ENCODE measurements around the gene BMS1. TPM values are rescaled to one million over a fixed set of nuclear protein-coding genes. Genes with fewer than 3 reads are reported as not detected.
"Not testable (repeated sequence)": the region's sequence is repeated elsewhere in the genome, so short reads cannot be mapped to it uniquely, and the experiment has no call there.

BMS1 gene
- total RNA-seq, 1 experiment from 2014 or later: 28.1 TPM

DNA sequence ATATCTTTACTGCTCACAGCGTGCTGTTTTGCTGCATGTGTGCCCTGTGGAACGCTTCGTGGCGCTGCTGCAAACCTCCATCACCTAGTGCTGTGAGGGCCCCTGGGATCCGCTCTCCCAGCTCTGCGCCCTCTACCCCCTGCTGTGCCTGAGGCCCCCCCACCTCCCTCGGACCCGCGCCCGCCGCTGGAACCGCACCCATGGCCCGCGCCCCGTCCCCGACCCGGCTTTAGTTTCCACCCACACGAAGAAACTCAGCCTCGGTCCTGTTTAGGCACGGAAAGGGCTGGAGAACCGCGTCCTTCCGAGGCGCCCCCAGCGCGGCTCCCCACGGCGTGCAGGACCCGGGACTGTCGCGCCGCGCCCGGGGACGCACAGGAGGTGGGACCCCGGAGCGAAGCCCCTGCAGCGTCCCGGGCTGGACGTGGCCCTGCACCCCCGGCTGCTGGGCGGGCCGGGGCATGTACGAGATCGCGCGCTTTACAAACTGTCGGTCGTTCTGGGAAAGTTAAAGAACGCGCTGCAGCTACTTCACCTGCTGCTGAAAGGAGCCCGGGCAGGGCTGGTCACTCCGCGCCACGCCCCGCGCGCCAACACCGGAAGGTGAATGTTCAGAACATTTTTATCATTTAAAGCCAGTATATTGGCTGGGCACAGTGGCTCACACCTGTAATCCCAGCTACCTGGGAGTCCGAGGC is 54.3 kb downstream of the BMS1 start:
- Mint-ChIP-seq H3K27me3 (ENCODE audit: insufficient read depth, unreplicated experiment) (no peaks in the 10 kb centered on the region), H3K9me3 (ENCODE audit: unreplicated experiment) (no peaks in the 10 kb centered on the region), H3K4me3 (ENCODE audit: unreplicated experiment) (no peak overlapping the region), H3K4me1 (ENCODE audit: insufficient read depth, unreplicated experiment) (no peaks in the 10 kb centered on the region), H3K27ac (ENCODE audit: low read depth, unreplicated experiment) (no peak overlapping the region), H3K36me3 (ENCODE audit: insufficient read depth, unreplicated experiment) (peaks cover 9% of the 10 kb centered on the region)
- POLR2A ChIA-PET: no interaction called here
- intact Hi-C loops (cut with micrococcal nuclease): no loop called here
- no peak for DNase-seq (ENCODE audit: unreplicated experiment)
- BruUV-seq (replicated peaks): no TSS peak
- TF ChIP-seq CTCF (IDR thresholded peaks at IDR 0.05; ENCODE audit: unreplicated experiment): no peak
- CTCF ChIA-PET: interaction anchor here (0.9 kb wide), 1 partner anchor 37 kb away, joined by 3 read pairs; no protein-coding TSS in a partner anchor

DNA sequence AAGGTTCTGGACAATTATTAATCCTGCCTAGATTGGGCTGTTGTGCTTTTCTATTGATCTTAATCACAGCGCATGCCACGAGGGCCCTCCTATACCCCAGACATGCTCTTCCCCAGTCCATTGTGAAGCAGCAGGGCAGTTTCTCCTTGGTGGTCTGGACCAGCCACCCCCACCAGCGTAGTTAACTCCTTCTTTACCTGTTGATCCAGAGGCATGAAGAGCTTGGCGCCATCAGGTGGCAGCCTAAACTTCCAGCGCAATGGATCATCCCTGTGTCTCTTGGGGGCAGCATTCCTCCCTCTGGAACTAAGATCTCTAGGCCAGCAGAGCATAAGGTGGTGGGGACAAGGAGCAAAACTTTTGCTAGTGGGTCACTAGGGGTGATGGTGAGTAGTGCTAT is 62.2 kb downstream of the BMS1 start:
- intact Hi-C loops (cut with micrococcal nuclease); H3K27me3 Mint-ChIP-seq (ENCODE audit: insufficient read depth, unreplicated experiment); CTCF ChIA-PET; DNase-seq (ENCODE audit: unreplicated experiment); H3K9me3 Mint-ChIP-seq (ENCODE audit: unreplicated experiment); H3K36me3 Mint-ChIP-seq (ENCODE audit: insufficient read depth, unreplicated experiment); H3K4me1 Mint-ChIP-seq (ENCODE audit: insufficient read depth, unreplicated experiment); H3K4me3 Mint-ChIP-seq (ENCODE audit: unreplicated experiment); H3K27ac Mint-ChIP-seq (ENCODE audit: low read depth, unreplicated experiment); BruUV-seq (replicated peaks); POLR2A ChIA-PET: not testable (repeated sequence)

- POLR2A ChIA-PET; DNase-seq (ENCODE audit: unreplicated experiment); H3K4me3 Mint-ChIP-seq (ENCODE audit: unreplicated experiment); BruUV-seq (replicated peaks); H3K9me3 Mint-ChIP-seq (ENCODE audit: unreplicated experiment); H3K36me3 Mint-ChIP-seq (ENCODE audit: insufficient read depth, unreplicated experiment); H3K27me3 Mint-ChIP-seq (ENCODE audit: insufficient read depth, unreplicated experiment); intact Hi-C loops (cut with micrococcal nuclease); H3K27ac Mint-ChIP-seq (ENCODE audit: low read depth, unreplicated experiment); H3K4me1 Mint-ChIP-seq (ENCODE audit: insufficient read depth, unreplicated experiment): not testable (repeated sequence)
- CTCF ChIA-PET: interaction anchor here (0.6 kb wide), 1 partner anchor 543 kb away, joined by 5 read pairs; no protein-coding TSS in a partner anchor
Observed at GRCh38 chr10:42847261-42847660, 64.7 kb downstream of the BMS1 start.

- POLR2A ChIA-PET: interaction anchor here (0.7 kb wide), 1 partner anchor 287 kb away, joined by 3 read pairs; the partner anchor contains the start of gene CSGALNACT2
- intact Hi-C loops (cut with micrococcal nuclease): no loop called here
- no peak overlapping the region for H3K27ac Mint-ChIP-seq (ENCODE audit: low read depth, unreplicated experiment)
- H3K9me3 Mint-ChIP-seq (ENCODE audit: unreplicated experiment): peaks cover 7% of the 10 kb centered on the region
- DNase-seq (ENCODE audit: unreplicated experiment): no peak
- BruUV-seq (replicated peaks): no TSS peak
- no peaks in the 10 kb centered on the region for H3K36me3 Mint-ChIP-seq (ENCODE audit: insufficient read depth, unreplicated experiment)
- no peak overlapping the region for H3K4me3 Mint-ChIP-seq (ENCODE audit: unreplicated experiment)
- H3K27me3 Mint-ChIP-seq (ENCODE audit: insufficient read depth, unreplicated experiment): no peaks in the 10 kb centered on the region
- TF ChIP-seq CTCF (IDR thresholded peaks at IDR 0.05; ENCODE audit: unreplicated experiment): no peak
- CTCF ChIA-PET: no interaction called here
- H3K4me1 Mint-ChIP-seq (ENCODE audit: insufficient read depth, unreplicated experiment): no peaks in the 10 kb centered on the region
Observed at GRCh38 chr10:42850931-42851330, 68.3 kb downstream of the BMS1 start.

DNA sequence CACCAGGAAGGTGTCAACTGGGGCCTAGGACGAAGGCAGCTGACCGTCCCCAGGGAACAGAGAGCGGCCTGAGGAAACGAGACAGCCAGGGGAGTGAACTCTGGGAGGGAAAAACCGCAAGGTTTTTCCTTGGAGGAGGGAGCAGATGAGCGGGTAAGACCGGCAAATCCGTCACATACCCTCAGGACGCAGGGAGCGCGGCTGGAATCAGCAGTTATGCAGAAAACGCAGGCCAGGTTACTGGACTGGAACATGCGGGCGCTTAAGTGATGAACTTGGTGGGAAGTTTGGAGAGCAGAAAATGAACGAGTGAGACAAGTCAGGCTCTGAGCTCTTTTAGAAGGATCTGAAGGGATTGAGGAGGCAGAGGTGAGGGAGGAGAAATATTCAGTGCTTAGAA is 76.7 kb downstream of the BMS1 start:
- H3K27me3 Mint-ChIP-seq (ENCODE audit: insufficient read depth, unreplicated experiment): no peaks in the 10 kb centered on the region
- H3K9me3 Mint-ChIP-seq (ENCODE audit: unreplicated experiment): no peaks in the 10 kb centered on the region
- H3K36me3 Mint-ChIP-seq (ENCODE audit: insufficient read depth, unreplicated experiment): no peaks in the 10 kb centered on the region
- H3K27ac Mint-ChIP-seq (ENCODE audit: low read depth, unreplicated experiment): no peak overlapping the region
- CTCF ChIA-PET: no interaction called here
- no peaks in the 10 kb centered on the region for H3K4me1 Mint-ChIP-seq (ENCODE audit: insufficient read depth, unreplicated experiment)
- TF ChIP-seq CTCF (IDR thresholded peaks at IDR 0.05; ENCODE audit: unreplicated experiment): no peak
- no peak for DNase-seq (ENCODE audit: unreplicated experiment)
- POLR2A ChIA-PET: no interaction called here
- no peak overlapping the region for H3K4me3 Mint-ChIP-seq (ENCODE audit: unreplicated experiment)
- no TSS peak for BruUV-seq (replicated peaks)
- intact Hi-C loops (cut with micrococcal nuclease): no loop called here

- intact Hi-C loops (cut with micrococcal nuclease); H3K4me1 Mint-ChIP-seq (ENCODE audit: insufficient read depth, unreplicated experiment); DNase-seq (ENCODE audit: unreplicated experiment); H3K36me3 Mint-ChIP-seq (ENCODE audit: insufficient read depth, unreplicated experiment); H3K27me3 Mint-ChIP-seq (ENCODE audit: insufficient read depth, unreplicated experiment); H3K4me3 Mint-ChIP-seq (ENCODE audit: unreplicated experiment); POLR2A ChIA-PET; BruUV-seq (replicated peaks); H3K27ac Mint-ChIP-seq (ENCODE audit: low read depth, unreplicated experiment); H3K9me3 Mint-ChIP-seq (ENCODE audit: unreplicated experiment): not testable (repeated sequence)
- CTCF ChIA-PET: interaction anchor here (0.6 kb wide), 1 partner anchor 433 kb away, joined by 5 read pairs; no protein-coding TSS in a partner anchor
Observed at GRCh38 chr10:42860016-42860415, 77.4 kb downstream of the BMS1 start.

GRCh38 chr10:42862801-42863200 is 80.2 kb downstream of the BMS1 start:
- BruUV-seq (replicated peaks); H3K9me3 Mint-ChIP-seq (ENCODE audit: unreplicated experiment); H3K36me3 Mint-ChIP-seq (ENCODE audit: insufficient read depth, unreplicated experiment); H3K4me3 Mint-ChIP-seq (ENCODE audit: unreplicated experiment); CTCF ChIA-PET; H3K27ac Mint-ChIP-seq (ENCODE audit: low read depth, unreplicated experiment); POLR2A ChIA-PET; intact Hi-C loops (cut with micrococcal nuclease); H3K27me3 Mint-ChIP-seq (ENCODE audit: insufficient read depth, unreplicated experiment); H3K4me1 Mint-ChIP-seq (ENCODE audit: insufficient read depth, unreplicated experiment); DNase-seq (ENCODE audit: unreplicated experiment): not testable (repeated sequence)
